Measurements from ENCODE around the gene GPR39.

The GPR39 gene

DNA sequence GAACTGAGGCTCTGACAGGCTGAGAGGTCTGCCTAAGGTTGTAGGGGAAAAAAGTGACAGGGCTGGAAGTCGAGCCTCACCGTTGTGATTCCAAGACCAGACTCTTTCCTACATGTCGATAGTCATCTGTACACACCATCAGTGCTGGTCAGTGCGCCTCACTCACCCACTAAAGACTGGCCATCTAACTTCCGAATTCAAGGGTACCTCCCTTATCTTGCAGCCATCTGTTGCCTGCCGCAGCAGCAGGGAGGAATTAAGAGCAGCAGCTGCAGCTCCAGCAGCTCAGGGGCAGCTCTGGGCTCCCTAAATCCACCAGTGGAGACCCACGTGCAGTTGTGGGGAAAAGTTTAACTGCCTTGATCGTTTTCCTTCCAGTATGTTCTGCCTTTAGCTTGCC, 32.6 kb upstream of the GPR39 start:
- Histone ChIP-seq H3K27me3 (ENCODE audit: insufficient read depth, low read length) (no peaks in the 10 kb centered on the region), H3K9me3 (ENCODE audit: insufficient read depth, low read depth, low read length) (no peaks in the 10 kb centered on the region), H2AK5ac (ENCODE audit: low read length) (no peak overlapping the region), H2AFZ (ENCODE audit: insufficient read depth, low read length, poor library complexity) (no peak overlapping the region), H3K27ac (ENCODE audit: low read depth, low read length) (no peak overlapping the region), H3K4ac (ENCODE audit: low read depth, low read length) (no peak overlapping the region), H2BK5ac (ENCODE audit: low read depth, low read length, poor library complexity) (no peak overlapping the region), H3K79me2 (ENCODE audit: control insufficient read depth, insufficient read depth, low read length, poor library complexity) (no peaks in the 10 kb centered on the region), H3K4me1 (ENCODE audit: control insufficient read depth in 1 of 2, insufficient read depth in 2 of 2, low read length in 2 of 2) (no peaks in the 10 kb centered on the region), H3K9ac (ENCODE audit: low read length) (no peak overlapping the region), H2BK12ac (ENCODE audit: low read length) (no peak overlapping the region), H4K12ac (ENCODE audit: low read depth, low read length) (no peak overlapping the region), H2BK120ac (ENCODE audit: insufficient read depth, low read length, poor library complexity) (no peak overlapping the region), H3K4me2 (ENCODE audit: low read length) (no peak overlapping the region), H3K4me3 (ENCODE audit: low read depth, low read length) (no peak overlapping the region), H4K91ac (ENCODE audit: low read depth, low read length) (no peak overlapping the region), H3K79me1 (ENCODE audit: low read length) (no peaks in the 10 kb centered on the region), H3K23ac (ENCODE audit: low read length) (no peak overlapping the region), H3K18ac (ENCODE audit: low read length) (no peak overlapping the region), H4K8ac (ENCODE audit: low read depth, low read length) (no peak overlapping the region), H3K36me3 (ENCODE audit: control insufficient read depth in 1 of 2, insufficient read depth in 2 of 2, low read length in 2 of 2) (no peaks in the 10 kb centered on the region), H3K14ac (ENCODE audit: low read length) (no peak overlapping the region)
- no peak for DNase-seq
- WGBS (ENCODE audit: extremely low coverage, insufficient coverage, insufficient read length) = no CpG with 5 or more reads among the region's 8 CpGs

DNA sequence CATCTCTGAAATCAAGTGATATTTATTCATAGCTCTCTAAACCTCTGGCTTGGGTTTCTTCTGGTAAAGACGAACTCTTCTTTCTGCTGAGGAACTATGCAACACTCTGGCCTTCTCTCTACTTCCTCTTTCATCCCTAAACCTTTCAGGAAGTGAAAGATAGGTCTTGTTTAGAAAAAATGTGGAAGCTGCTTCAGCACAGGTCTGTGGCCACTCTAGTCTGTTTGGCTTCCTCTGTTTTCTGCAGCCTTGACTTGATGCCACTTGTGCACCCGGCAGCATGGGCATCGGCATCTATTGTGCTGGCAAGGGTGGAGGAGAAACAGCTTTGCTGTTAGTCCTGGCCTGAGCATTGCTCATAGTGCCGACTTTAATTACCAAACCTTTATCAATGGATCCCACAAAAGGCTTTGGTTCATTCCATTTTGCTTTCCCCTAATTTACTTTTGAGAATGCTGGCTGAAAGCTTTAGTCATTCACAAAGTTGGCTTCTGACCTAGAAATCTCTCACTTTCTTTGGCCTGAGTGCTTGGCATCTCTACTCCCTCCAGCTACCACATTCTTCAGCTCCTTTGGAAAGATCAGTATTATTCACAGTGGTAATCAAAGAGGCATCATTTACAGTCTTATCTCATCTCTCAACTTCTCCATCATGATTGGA, 32.0 kb upstream of the GPR39 start:
- Histone ChIP-seq H3K14ac (ENCODE audit: low read length) (no peak overlapping the region), H3K4me3 (ENCODE audit: low read depth, low read length) (no peak overlapping the region), H4K91ac (ENCODE audit: low read depth, low read length) (no peak overlapping the region), H3K4me1 (ENCODE audit: control insufficient read depth in 1 of 2, insufficient read depth in 2 of 2, low read length in 2 of 2) (no peaks in the 10 kb centered on the region), H3K27ac (ENCODE audit: low read depth, low read length) (no peak overlapping the region), H2AK5ac (ENCODE audit: low read length) (no peak overlapping the region), H2BK5ac (ENCODE audit: low read depth, low read length, poor library complexity) (no peak overlapping the region), H3K23ac (ENCODE audit: low read length) (no peak overlapping the region), H4K12ac (ENCODE audit: low read depth, low read length) (no peak overlapping the region), H2BK120ac (ENCODE audit: insufficient read depth, low read length, poor library complexity) (no peak overlapping the region), H2BK12ac (ENCODE audit: low read length) (no peak overlapping the region), H3K27me3 (ENCODE audit: insufficient read depth, low read length) (no peaks in the 10 kb centered on the region), H3K36me3 (ENCODE audit: control insufficient read depth in 1 of 2, insufficient read depth in 2 of 2, low read length in 2 of 2) (no peaks in the 10 kb centered on the region), H3K79me1 (ENCODE audit: low read length) (no peaks in the 10 kb centered on the region), H3K4me2 (ENCODE audit: low read length) (no peak overlapping the region), H2AFZ (ENCODE audit: insufficient read depth, low read length, poor library complexity) (no peak overlapping the region), H3K4ac (ENCODE audit: low read depth, low read length) (no peak overlapping the region), H3K9ac (ENCODE audit: low read length) (no peak overlapping the region), H3K18ac (ENCODE audit: low read length) (no peak overlapping the region), H4K8ac (ENCODE audit: low read depth, low read length) (no peak overlapping the region), H3K79me2 (ENCODE audit: control insufficient read depth, insufficient read depth, low read length, poor library complexity) (no peaks in the 10 kb centered on the region), H3K9me3 (ENCODE audit: insufficient read depth, low read depth, low read length) (no peaks in the 10 kb centered on the region)
- DNase-seq = no peak
- WGBS (ENCODE audit: extremely low coverage, insufficient coverage, insufficient read length) = no CpG with 5 or more reads among the region's 4 CpGs

DNA sequence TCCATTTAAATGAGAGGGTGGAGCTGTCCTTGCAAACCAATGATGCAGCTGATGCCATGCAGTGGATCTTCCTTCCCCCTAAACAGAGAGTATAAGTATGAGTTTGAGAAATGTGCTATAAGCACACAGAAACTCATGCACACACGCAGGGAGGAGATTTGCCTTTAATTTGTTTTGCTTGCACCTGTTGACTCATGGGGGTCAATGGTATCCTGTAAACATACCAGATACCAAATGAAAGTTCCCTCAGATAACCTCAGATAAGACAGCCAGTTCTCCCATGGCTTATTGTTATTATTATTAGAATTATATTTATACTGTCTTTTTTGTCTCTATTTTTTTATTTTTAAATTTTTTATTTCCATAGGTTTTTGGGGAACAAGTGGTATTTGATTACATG, 29.5 kb upstream of the GPR39 start:
- Histone ChIP-seq H2AK5ac (ENCODE audit: low read length) (no peak overlapping the region), H3K36me3 (ENCODE audit: control insufficient read depth in 1 of 2, insufficient read depth in 2 of 2, low read length in 2 of 2) (no peaks in the 10 kb centered on the region), H3K14ac (ENCODE audit: low read length) (no peak overlapping the region), H3K4me3 (ENCODE audit: low read depth, low read length) (no peak overlapping the region), H3K4me1 (ENCODE audit: control insufficient read depth in 1 of 2, insufficient read depth in 2 of 2, low read length in 2 of 2) (peaks cover 0 to 2% of the 10 kb centered on the region in 2 experiments), H3K18ac (ENCODE audit: low read length) (no peak overlapping the region), H3K9me3 (ENCODE audit: insufficient read depth, low read depth, low read length) (no peaks in the 10 kb centered on the region), H2BK120ac (ENCODE audit: insufficient read depth, low read length, poor library complexity) (no peak overlapping the region), H3K4ac (ENCODE audit: low read depth, low read length) (no peak overlapping the region), H2BK5ac (ENCODE audit: low read depth, low read length, poor library complexity) (no peak overlapping the region), H2BK12ac (ENCODE audit: low read length) (no peak overlapping the region), H4K91ac (ENCODE audit: low read depth, low read length) (no peak overlapping the region), H4K12ac (ENCODE audit: low read depth, low read length) (no peak overlapping the region), H3K27ac (ENCODE audit: low read depth, low read length) (no peak overlapping the region), H3K79me2 (ENCODE audit: control insufficient read depth, insufficient read depth, low read length, poor library complexity) (no peaks in the 10 kb centered on the region), H3K9ac (ENCODE audit: low read length) (no peak overlapping the region), H3K79me1 (ENCODE audit: low read length) (no peaks in the 10 kb centered on the region), H2AFZ (ENCODE audit: insufficient read depth, low read length, poor library complexity) (no peak overlapping the region), H3K4me2 (ENCODE audit: low read length) (no peak overlapping the region), H3K23ac (ENCODE audit: low read length) (no peak overlapping the region), H3K27me3 (ENCODE audit: insufficient read depth, low read length) (no peaks in the 10 kb centered on the region), H4K8ac (ENCODE audit: low read depth, low read length) (no peak overlapping the region)
- WGBS (ENCODE audit: extremely low coverage, insufficient coverage, insufficient read length) = no CpG with 5 or more reads among the region's 1 CpG
- no peak for DNase-seq

DNA sequence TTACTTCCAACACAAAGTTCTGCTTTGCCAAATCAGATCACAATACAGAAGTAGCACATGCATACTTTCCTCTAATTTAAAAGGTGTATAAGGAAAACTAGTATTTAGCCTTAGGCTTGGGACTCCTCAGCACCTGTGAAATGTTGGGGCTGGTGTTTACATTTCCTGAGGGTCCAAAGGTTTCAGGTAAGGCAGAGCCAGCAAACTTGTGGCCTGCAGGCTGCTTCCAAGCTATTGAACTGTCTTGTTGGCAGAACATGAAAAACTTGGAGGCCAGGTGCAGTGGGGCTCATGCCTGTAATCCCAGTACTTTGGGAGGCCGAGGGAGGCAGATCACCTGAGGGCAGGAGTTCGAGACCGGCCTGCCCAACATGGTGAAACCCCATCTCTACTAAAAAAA, 26.5 kb upstream of the GPR39 start:
- Histone ChIP-seq H3K79me2 (ENCODE audit: control insufficient read depth, insufficient read depth, low read length, poor library complexity) (no peaks in the 10 kb centered on the region), H3K14ac (ENCODE audit: low read length) (no peak overlapping the region), H4K8ac (ENCODE audit: low read depth, low read length) (no peak overlapping the region), H3K9ac (ENCODE audit: low read length) (no peak overlapping the region), H2BK120ac (ENCODE audit: insufficient read depth, low read length, poor library complexity) (no peak overlapping the region), H4K91ac (ENCODE audit: low read depth, low read length) (no peak overlapping the region), H4K12ac (ENCODE audit: low read depth, low read length) (no peak overlapping the region), H2BK5ac (ENCODE audit: low read depth, low read length, poor library complexity) (no peak overlapping the region), H3K27me3 (ENCODE audit: insufficient read depth, low read length) (no peaks in the 10 kb centered on the region), H3K4me1 (ENCODE audit: control insufficient read depth in 1 of 2, insufficient read depth in 2 of 2, low read length in 2 of 2) (peaks cover 0 to 2% of the 10 kb centered on the region in 2 experiments), H2AK5ac (ENCODE audit: low read length) (no peak overlapping the region), H3K4ac (ENCODE audit: low read depth, low read length) (no peak overlapping the region), H3K23ac (ENCODE audit: low read length) (no peak overlapping the region), H3K79me1 (ENCODE audit: low read length) (no peaks in the 10 kb centered on the region), H2AFZ (ENCODE audit: insufficient read depth, low read length, poor library complexity) (no peak overlapping the region), H3K4me3 (ENCODE audit: low read depth, low read length) (no peak overlapping the region), H3K18ac (ENCODE audit: low read length) (no peak overlapping the region), H3K27ac (ENCODE audit: low read depth, low read length) (no peak overlapping the region), H3K36me3 (ENCODE audit: control insufficient read depth in 1 of 2, insufficient read depth in 2 of 2, low read length in 2 of 2) (no peaks in the 10 kb centered on the region), H3K4me2 (ENCODE audit: low read length) (no peak overlapping the region), H2BK12ac (ENCODE audit: low read length) (no peak overlapping the region), H3K9me3 (ENCODE audit: insufficient read depth, low read depth, low read length) (no peaks in the 10 kb centered on the region)
- DNase-seq = no peak
- no CpG with 5 or more reads among the region's 3 CpGs for WGBS (ENCODE audit: extremely low coverage, insufficient coverage, insufficient read length)

All from trophoblast cell (in vitro differentiated cells and primary cell).